Esophagus muscularis mucosa (tissue), 4 donors: ENCODE results near the gene CTNNA2. TPM values are rescaled to one million over a fixed set of nuclear protein-coding genes. Genes with fewer than 3 reads are reported as not detected.

ENCODE experiments used
- DNase-seq: peaks from one replicate; pipeline ENCODE4 v3.0.0-alpha.2; 2017; ENCODE audit errors: extremely low spot score
- H3K27ac ChIP-seq, 4 donors: fragments of 200-600 bp; sonication (generic); replicated peaks in 1 of 4; 1 replicate in 3 of 4; 2 replicates in 1 of 4; pipeline ENCODE4 v1.5.1; 2016 to 2019; ENCODE audit warnings: mild to moderate bottlenecking in 1 of 4
- H3K27me3 ChIP-seq, 4 donors: fragments of 200-600 bp; sonication (generic); one replicate each; pipeline versions ENCODE4 v1.5.1 to v1.6.0; 2016 to 2019
- H3K36me3 ChIP-seq, 4 donors: fragments of 200-600 bp; sonication (generic); one replicate each; pipeline ENCODE4 v1.5.1; 2016 to 2019
- H3K4me1 ChIP-seq, 4 donors: fragments of 200-600 bp; sonication (generic); one replicate each; pipeline ENCODE4 v1.5.1; 2016 to 2019
- H3K4me3 ChIP-seq, 4 donors: fragments of 200-600 bp; sonication (generic); 1 replicate in 2 of 4; 2 replicates in 2 of 4; pipeline ENCODE4 v1.5.1; 2016 to 2019; ENCODE audit warnings: mild to moderate bottlenecking in 4 of 4, moderate library complexity in 1 of 4
- H3K9me3 ChIP-seq, 4 donors: fragments of 200-600 bp; sonication (generic); 1 replicate in 3 of 4; 2 replicates in 1 of 4; pipeline ENCODE4 v1.5.1; 2016 to 2019
- EP300 ChIP-seq: sonication (generic); formaldehyde crosslinking; IDR thresholded peaks from one replicate; pipeline ENCODE4 v1.6.1; 2017; ENCODE audit warnings: antibody characterized with exemption
- POLR2A ChIP-seq: fragments of 450-650 bp; IDR thresholded peaks from one replicate; pipeline ENCODE4 v1.6.1; 2017; ENCODE audit warnings: antibody characterized with exemption, moderate library complexity, mild to moderate bottlenecking, low read depth
- POLR2AphosphoS5 ChIP-seq, 2 donors: sonication (generic); formaldehyde crosslinking; IDR thresholded peaks; one replicate each; pipeline ENCODE4 v1.6.1; 2017; ENCODE audit warnings: antibody characterized with exemption in 2 of 2
- WGBS: methylation state at CpG from one replicate; pipeline ENCODE4 v1.1.5; 2018; 5-methylcytosine and 5-hydroxymethylcytosine counted together
- intact Hi-C: fragments of 100-400 bp; cut with DNase I; formaldehyde crosslinking; loops from one replicate; pipeline ENCODE4 v1.15.1; 2023
- total RNA-seq, 4 donors: library from RNA; depleted of rRNA; stranded (reverse); fragments of >200 nt; gene quantifications; one replicate each; pipeline versions ENCODE4 v1.1.0 to v1.2.1, GENCODE V29; 2016
- TF ChIP-seq, protein P1 (sequence below), 3 experiments: fragments of 200-600 bp in 2 of 3; fragments of 450-650 bp in 1 of 3; sonication (generic) in 2 of 3; IDR thresholded peaks; one replicate each; pipeline ENCODE4 v1.5.1; 2017 to 2019; ENCODE audit warnings: antibody characterized with exemption in 3 of 3, mild to moderate bottlenecking in 2 of 3, moderate library complexity in 1 of 3

Gene CTNNA2
- total RNA-seq, 4 donors from 2014 or later, result 0.42 to 2.5 (median 1.1) TPM

DNA sequence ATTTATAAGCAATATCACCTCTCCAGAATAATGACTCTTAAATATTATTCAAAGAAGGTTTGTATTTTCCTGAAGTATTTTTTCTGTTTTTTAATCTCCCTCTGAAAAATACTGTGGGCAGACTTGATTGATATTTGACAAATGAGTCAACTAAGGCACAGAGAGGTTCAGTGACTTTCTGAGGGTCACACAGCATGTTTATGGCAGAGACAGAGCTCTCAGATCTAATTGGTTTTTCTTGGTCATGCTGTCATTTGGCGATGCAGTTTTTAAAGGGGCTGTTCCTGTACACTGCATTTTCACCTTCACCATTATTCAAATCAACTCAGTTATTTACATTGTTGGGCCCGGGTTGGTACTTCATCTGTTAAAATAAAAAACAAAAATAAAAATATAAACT, 527.4 kb downstream of the CTNNA2 start:
- 87% methylated on average over 2 of the region's 2 CpGs for WGBS
- TF ChIP-seq EP300, result no peak
- TF ChIP-seq POLR2AphosphoS5 (IDR thresholded peaks at IDR 0.05), result no peak
- TF ChIP-seq, protein P1, sequence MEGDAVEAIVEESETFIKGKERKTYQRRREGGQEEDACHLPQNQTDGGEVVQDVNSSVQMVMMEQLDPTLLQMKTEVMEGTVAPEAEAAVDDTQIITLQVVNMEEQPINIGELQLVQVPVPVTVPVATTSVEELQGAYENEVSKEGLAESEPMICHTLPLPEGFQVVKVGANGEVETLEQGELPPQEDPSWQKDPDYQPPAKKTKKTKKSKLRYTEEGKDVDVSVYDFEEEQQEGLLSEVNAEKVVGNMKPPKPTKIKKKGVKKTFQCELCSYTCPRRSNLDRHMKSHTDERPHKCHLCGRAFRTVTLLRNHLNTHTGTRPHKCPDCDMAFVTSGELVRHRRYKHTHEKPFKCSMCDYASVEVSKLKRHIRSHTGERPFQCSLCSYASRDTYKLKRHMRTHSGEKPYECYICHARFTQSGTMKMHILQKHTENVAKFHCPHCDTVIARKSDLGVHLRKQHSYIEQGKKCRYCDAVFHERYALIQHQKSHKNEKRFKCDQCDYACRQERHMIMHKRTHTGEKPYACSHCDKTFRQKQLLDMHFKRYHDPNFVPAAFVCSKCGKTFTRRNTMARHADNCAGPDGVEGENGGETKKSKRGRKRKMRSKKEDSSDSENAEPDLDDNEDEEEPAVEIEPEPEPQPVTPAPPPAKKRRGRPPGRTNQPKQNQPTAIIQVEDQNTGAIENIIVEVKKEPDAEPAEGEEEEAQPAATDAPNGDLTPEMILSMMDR (IDR thresholded peaks at IDR 0.05), result no peak
- Histone ChIP-seq H3K36me3 (no peaks in the 10 kb centered on the region), H3K4me1 (no peaks in the 10 kb centered on the region), H3K4me3 (no peak overlapping the region), H3K9me3 (no peaks in the 10 kb centered on the region), H3K27me3 (peaks cover 0 to 3% (median 0%) of the 10 kb centered on the region in 4 donors), H3K27ac (no peak overlapping the region)
- intact Hi-C loops, result no loop called here
- DNase-seq, result no peak

DNA sequence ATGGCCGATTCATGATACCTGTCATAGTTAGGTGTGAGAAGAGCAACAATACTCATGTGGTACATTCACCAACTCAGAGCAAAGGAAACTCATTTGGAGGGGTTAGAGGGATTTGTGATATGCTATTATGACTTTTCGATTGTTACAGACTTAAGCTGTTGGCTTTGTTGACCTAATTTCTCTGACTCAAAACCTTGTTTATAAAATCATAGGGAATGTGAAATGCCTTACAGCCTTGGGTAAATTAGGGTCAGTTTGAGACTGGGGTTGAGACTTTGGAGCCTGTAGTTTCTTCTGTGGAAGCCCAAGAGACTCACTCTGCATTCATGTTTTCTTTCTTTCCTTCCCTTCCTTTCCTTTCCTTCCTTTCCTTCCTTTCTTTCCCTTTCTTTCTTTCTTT, 529.8 kb downstream of the CTNNA2 start:
- TF ChIP-seq, protein P1 (IDR thresholded peaks at IDR 0.05), result no peak
- TF ChIP-seq POLR2A, result no peak
- TF ChIP-seq EP300, result no peak
- H3K36me3 ChIP-seq, result no peaks in the 10 kb centered on the region
- intact Hi-C loops, result no loop called here
- H3K27ac ChIP-seq, result no peak overlapping the region
- DNase-seq, result no peak
- no peaks in the 10 kb centered on the region for H3K9me3 ChIP-seq
- peaks cover 0 to 3% (median 0%) of the 10 kb centered on the region in 4 donors for H3K27me3 ChIP-seq
- H3K4me1 ChIP-seq, result no peaks in the 10 kb centered on the region
- 89% methylated on average over 2 of the region's 2 CpGs for WGBS
- no peak overlapping the region for H3K4me3 ChIP-seq

DNA sequence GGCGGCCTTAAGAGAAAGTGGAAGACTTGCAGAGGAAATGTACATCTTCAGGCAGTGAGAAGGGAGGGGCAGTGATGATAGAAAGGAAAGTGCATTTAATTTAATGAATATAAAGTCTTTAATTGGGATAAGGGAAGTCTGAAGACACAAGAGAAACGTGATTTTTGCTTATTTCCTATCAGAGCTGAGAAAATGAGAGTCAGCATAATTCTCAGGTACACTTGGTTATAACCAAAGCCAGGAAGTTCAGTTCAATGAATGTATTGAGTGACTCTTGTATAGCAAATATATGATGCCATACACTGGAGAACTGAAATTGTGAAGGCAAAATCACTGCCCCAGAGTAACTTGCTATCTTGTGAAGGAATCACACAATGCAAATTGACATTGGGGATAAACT, 535.4 kb downstream of the CTNNA2 start:
- no peak for TF ChIP-seq EP300
- TF ChIP-seq POLR2A, result no peak
- TF ChIP-seq, protein P1 (IDR thresholded peaks at IDR 0.05), result no peak
- no peak for TF ChIP-seq POLR2AphosphoS5 (IDR thresholded peaks at IDR 0.05)
- Histone ChIP-seq H3K4me1 (no peaks in the 10 kb centered on the region), H3K36me3 (no peaks in the 10 kb centered on the region), H3K27me3 (no peaks in the 10 kb centered on the region), H3K9me3 (no peaks in the 10 kb centered on the region), H3K4me3 (no peak overlapping the region), H3K27ac (no peak overlapping the region)
- intact Hi-C loops, result no loop called here
- WGBS, result 75% methylated on average over 2 of the region's 2 CpGs
- no peak for DNase-seq

DNA sequence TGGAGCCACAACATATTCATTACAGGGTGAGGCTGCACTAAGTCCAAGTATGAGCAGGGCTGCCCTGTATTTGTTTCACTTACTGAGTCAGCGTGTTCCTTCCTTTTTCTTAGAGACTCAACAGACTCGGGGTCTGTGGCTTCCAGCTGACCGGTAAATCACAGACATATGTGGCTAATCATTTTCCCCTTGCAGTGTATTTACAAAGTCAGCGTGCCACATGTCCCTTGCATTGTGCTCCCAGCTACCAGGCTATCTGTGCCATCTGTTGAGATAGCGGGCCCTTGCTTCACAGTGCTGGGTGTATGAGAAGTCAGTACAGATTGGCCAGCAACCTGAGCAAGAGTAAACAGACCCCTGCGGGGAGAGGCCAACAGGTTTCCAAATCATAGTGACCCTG, 537.4 kb downstream of the CTNNA2 start:
- Histone ChIP-seq H3K27ac (no peak overlapping the region), H3K27me3 (no peaks in the 10 kb centered on the region), H3K36me3 (no peaks in the 10 kb centered on the region), H3K9me3 (no peaks in the 10 kb centered on the region), H3K4me3 (no peak overlapping the region), H3K4me1 (no peaks in the 10 kb centered on the region)
- TF ChIP-seq, protein P1 (IDR thresholded peaks at IDR 0.05), result no peak
- TF ChIP-seq POLR2AphosphoS5 (IDR thresholded peaks at IDR 0.05) (no peak), EP300 (no peak), POLR2A (no peak)
- intact Hi-C loops, result no loop called here
- no peak for DNase-seq
- 30% methylated on average over 6 of the region's 6 CpGs for WGBS

DNA sequence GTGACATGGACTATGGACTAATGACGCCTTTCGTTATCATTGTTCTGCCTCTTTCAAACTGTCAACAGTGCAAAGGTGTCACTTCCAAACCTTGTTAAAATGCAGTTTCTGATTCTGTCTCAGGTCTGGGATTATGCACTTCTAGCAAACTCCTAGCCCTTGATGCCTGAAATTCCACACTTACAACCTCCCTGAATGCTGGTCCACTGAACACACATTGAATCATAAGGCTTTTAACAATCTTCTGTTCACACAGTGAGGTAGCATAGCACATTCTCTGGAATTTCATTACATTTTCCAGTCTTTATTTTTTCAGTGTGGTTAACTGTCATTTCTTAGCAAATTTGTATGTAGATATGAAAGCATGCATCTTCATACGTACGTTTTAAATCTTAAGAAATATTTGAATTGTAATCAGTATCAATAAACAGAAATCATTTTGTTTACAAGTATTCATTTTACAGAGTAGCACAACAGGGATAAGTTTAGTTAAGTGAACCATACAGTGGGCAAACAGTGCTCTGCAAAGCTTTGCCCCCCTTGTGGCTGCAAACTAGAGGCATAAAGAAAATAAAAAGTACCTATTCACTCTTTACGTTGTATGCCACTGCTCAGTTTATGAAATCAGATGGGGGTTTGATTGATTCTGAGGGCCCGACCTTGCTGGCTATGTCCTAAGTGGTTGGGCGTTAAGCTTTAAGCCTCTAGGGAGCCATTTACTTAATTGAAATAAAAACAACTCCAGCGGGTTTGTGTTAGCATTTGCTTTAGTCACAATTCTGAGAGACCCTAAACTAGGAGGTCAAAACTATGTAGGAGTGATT, 540.9 kb downstream of the CTNNA2 start:
- no peak for DNase-seq
- Histone ChIP-seq H3K9me3 (no peaks in the 10 kb centered on the region), H3K27me3 (no peaks in the 10 kb centered on the region), H3K4me3 (no peak overlapping the region), H3K4me1 (no peaks in the 10 kb centered on the region), H3K36me3 (no peaks in the 10 kb centered on the region), H3K27ac (no peak overlapping the region)
- no peak for TF ChIP-seq EP300
- TF ChIP-seq, protein P1 (IDR thresholded peaks at IDR 0.05), result no peak
- no peak for TF ChIP-seq POLR2AphosphoS5 (IDR thresholded peaks at IDR 0.05)
- TF ChIP-seq POLR2A, result no peak
- intact Hi-C loops, result no loop called here
- 37% methylated on average over 8 of the region's 8 CpGs for WGBS
